GM12865 (cell line): ENCODE measurements around the gene UST.

Experiments
- DNase-seq: peaks from one replicate; pipeline ENCODE4 v3.0.0; 2010; ENCODE audit warnings: low read depth
- H3K4me3 ChIP-seq: 2 replicates; pipeline ENCODE4 v1.5.1; 2011; ENCODE audit warnings: mild to moderate bottlenecking, low read depth, low read length, control low read depth
- TF ChIP-seq, protein P1 (sequence below): IDR thresholded peaks from 2 replicates; pipeline ENCODE4 v1.5.1; 2011; ENCODE audit warnings: low read length, control low read depth, low read depth, inconsistent platforms; ENCODE audit not compliant: insufficient read depth; ENCODE audit errors: missing control alignments

UST gene

DNA sequence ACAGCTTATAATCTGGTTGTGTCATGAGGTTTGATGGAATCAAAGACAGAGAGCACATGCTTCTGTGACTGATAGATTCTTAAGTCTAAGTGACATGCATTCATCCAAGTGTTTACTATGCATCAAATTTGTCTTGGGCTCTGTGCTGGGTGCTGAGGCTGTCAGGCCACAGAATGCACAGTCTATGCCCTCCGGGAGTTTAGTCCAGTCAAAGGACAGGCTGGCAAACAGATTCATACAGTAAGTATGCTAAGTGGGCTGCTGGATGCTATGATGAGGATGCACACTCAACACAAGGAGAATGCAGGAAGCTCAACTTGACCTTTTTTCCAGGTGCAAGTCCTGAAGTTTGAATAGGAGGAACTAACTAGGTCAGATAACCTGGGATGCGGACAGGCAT is 146.7 kb downstream of the UST start:
- TF ChIP-seq, protein P1, sequence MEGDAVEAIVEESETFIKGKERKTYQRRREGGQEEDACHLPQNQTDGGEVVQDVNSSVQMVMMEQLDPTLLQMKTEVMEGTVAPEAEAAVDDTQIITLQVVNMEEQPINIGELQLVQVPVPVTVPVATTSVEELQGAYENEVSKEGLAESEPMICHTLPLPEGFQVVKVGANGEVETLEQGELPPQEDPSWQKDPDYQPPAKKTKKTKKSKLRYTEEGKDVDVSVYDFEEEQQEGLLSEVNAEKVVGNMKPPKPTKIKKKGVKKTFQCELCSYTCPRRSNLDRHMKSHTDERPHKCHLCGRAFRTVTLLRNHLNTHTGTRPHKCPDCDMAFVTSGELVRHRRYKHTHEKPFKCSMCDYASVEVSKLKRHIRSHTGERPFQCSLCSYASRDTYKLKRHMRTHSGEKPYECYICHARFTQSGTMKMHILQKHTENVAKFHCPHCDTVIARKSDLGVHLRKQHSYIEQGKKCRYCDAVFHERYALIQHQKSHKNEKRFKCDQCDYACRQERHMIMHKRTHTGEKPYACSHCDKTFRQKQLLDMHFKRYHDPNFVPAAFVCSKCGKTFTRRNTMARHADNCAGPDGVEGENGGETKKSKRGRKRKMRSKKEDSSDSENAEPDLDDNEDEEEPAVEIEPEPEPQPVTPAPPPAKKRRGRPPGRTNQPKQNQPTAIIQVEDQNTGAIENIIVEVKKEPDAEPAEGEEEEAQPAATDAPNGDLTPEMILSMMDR = no peak
- no peak for DNase-seq
- H3K4me3 ChIP-seq = no peak overlapping the region

DNA sequence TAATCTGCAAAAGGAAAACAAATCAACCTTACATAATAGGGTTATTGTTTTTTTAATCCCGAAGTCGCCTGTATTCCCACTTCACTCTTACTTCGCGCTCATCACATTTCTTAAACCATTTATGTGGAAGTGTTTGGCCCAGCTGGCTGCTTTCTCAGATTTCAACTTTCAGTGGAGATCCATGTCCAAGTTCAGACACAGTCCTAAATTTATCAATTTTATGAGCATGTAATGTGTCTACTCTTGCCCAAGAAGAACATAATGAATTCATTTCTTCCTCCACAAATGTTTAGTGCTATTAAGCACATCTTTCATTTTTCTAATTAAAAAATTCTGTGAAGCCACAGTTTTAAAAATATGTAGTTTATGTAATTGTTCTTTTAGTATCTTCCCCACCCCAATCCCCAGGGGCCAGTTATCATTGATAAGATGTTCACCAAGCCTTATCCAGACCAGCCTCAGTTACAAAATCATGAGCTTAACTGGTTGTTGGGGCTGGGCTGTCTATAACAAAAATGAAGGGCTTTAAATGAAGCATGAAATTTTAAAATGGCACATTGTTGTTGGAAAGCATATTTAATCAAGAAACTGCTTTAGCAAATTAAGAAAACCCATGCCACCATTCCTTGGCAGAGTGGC is 151.7 kb downstream of the UST start:
- no peak overlapping the region for H3K4me3 ChIP-seq
- no peak for DNase-seq
- TF ChIP-seq, protein P1 = no peak

DNA sequence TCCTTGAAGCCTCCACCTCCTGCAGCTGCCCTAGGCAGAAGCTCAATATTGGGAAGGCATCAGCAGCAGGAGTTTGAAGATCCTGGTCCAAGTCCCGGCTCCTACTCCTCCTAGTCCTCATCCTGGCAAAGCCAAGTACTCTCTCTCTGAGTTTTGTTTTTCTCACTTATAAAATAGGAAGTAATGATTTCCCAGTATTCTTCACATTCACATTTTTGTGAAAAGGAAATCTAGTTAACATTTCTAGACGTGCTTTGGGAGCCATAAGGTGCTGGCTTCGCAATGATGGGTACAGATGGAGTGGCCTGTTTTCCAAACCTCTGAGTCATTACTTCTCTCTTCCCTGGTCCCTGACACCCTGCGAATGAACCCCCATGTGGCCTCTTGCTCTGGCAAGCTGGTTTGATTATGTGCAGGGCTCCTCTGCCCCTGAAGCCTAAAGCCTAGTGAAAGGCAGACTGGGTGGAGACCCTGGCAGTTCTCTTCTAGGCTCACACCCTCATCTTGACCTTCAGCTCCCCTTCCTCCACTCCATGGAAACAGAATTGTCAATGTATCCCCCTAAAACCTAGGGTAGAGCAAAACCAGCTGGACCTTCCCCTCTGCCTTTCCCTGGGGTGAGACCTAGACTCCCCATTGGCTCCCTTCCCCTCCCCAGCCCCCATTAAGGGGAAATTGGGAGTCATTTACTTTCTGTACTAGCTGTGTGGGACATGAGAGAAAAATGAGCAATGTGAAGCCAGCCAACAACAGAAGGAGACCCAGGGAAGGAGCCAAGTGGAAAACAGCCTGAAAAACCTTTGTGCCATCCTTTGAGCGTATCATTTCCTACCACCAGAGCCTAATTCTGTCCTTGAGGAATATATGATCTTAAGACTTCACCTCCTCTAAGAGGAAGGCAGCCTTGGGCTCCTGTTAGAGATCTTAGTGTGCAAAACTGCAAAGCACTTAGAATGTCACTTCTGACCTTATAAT is 158.4 kb downstream of the UST start:
- TF ChIP-seq, protein P1 = no peak
- DNase-seq = no peak
- no peak overlapping the region for H3K4me3 ChIP-seq

DNA sequence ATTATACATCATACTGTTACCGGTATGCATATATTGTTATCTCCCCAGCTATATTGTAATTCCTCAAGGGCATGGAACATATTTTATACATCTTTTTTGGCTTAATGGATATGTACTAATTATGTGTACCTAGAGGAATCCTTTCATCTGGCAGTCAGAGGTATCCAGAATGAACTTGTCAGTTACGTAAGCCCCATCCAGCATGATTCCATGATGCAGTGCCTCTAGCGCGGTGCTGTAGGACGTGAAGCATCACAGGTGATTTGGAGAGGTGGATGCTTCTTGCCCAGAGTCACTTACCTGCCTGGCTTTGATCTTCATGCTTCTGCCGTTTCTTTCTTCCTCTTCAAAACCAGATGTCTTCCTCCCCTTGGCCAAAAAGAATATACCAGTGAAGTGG is 159.1 kb downstream of the UST start:
- H3K4me3 ChIP-seq = no peak overlapping the region

DNA sequence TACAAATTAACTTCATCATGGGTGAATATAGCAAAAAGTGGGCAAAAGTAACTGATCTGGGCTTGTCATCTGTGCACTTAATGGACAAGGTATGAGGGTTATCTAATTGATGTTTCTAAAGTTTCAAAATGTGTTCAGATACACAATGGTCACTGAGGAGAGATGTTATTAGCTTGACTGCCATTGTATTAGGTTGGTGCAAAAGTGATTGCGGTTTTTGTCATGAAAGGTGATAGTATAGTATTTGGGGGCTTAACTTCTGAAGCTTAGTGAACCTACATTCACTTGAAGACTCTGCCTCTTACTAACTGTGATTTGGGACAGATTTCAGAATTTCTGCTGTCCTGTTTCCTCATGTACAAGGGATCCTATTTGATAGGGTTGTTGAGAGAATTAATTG is 159.6 kb downstream of the UST start:
- TF ChIP-seq, protein P1 = no peak

More for the DNA sequence above, 159.1 kb downstream of the UST start:
- TF ChIP-seq, protein P1 = no peak
- DNase-seq = no peak

DNA sequence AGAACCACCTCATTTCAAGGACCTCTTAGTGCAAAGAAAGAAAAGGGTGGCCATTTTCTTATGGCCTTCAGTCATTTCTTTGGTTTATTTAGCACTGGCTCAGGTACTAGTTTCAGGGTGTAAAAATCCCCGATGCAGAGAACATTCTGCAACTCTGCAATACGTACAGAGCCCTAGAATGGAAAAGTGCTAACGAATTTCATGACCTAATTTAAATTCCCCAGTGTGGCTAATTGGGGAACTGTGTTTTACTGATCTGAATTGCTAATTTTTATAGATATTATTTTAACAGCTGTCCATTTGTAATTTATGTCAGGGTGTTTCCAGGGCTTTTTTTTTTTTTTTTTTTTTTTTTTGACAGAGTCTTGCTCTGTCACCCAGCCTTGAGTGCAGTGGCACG is 160.7 kb downstream of the UST start:
- peak; percentile 33 for DNase-seq
- TF ChIP-seq, protein P1 = no peak
- H3K4me3 ChIP-seq = no peak overlapping the region

More for the DNA sequence above, 159.6 kb downstream of the UST start:
- no peak for DNase-seq
- H3K4me3 ChIP-seq = no peak overlapping the region
